ENCODE measurements around the gene MT1A. TPM values are rescaled to one million over a fixed set of nuclear protein-coding genes. Genes with fewer than 3 reads are reported as not detected.

MT1A gene
- total and polyA plus RNA-seq, 2 of the 8 experiments (the other 6 are each of a cell fraction or from before 2014, with no cell fraction given) = not detected

DNA sequence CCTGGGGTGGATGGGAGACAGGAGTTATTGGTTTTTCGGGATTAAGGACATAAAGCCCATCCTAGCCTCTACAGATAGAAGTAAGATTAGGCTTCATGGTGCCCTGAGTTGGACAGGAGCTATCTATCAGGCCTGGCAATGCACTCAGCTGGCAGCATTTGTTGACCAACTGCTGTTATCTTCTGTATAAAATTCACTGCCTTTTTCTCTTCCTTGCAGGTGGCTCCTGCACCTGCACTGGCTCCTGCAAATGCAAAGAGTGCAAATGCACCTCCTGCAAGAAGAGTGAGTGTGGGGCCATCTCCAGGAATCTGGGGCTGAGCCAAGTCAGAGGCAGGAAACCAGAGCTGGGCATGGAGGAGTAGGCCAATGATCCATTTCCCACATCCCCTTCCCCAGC is 579 bp downstream of the MT1A start:
- peak overlapping the region in 1 of 2 experiments; percentile 73; a peak in 1 of 4 replicates for H3K4me2 ChIP-seq (ENCODE audit: insufficient read depth in 1 of 2, low read depth in 2 of 2, low read length in 2 of 2)
- no peak overlapping the region for H3K4me3 ChIP-seq (ENCODE audit: extremely low read depth in 1 of 4, insufficient read depth in 2 of 4, low read depth in 3 of 4, low read length in 4 of 4)
- DNase-seq (ENCODE audit: low read depth in 1 of 2, low spot score in 2 of 2) (no peak), FAIRE-seq (no peak)
- H2BK15ac ChIP-seq (ENCODE audit: low read length) = no peak overlapping the region
- H2BK5ac ChIP-seq (ENCODE audit: low read depth, low read length) = no peak overlapping the region
- ChIA-PET POLR2A (ENCODE audit: partially characterized antibody) (interaction anchor here (1.0 to 6.3 kb wide), 8 partner anchors 10 to 46 kb away, joined by 3 to 30 read pairs (median 3); partner anchors contain the start of genes MT1E and MT1F), CTCF (ENCODE audit: partially characterized antibody) (interaction anchor here (0.8 to 3.6 kb wide), 10 partner anchors 8 to 62 kb away, joined by 3 to 14 read pairs (median 4); partner anchors contain the start of genes MT1E, MT1G and MT1H)
- peaks cover 8 to 34% of the 10 kb centered on the region in 2 experiments for H4K20me1 ChIP-seq (replicated peaks in 1 of 2; ENCODE audit: control insufficient read depth in 1 of 2, insufficient read depth in 2 of 2, low read length in 2 of 2)
- TF ChIP-seq, protein P1, sequence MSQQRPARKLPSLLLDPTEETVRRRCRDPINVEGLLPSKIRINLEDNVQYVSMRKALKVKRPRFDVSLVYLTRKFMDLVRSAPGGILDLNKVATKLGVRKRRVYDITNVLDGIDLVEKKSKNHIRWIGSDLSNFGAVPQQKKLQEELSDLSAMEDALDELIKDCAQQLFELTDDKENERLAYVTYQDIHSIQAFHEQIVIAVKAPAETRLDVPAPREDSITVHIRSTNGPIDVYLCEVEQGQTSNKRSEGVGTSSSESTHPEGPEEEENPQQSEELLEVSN (IDR thresholded peaks at IDR 0.05) = no peak
- no peak for TF ChIP-seq TEAD4 (IDR thresholded peaks at IDR 0.05; ENCODE audit: low read depth, low read length)
- no peak for TF ChIP-seq JUN (IDR thresholded peaks at IDR 0.05; ENCODE audit: low read depth, low read length)
- no peak overlapping the region for H3K18ac ChIP-seq (ENCODE audit: extremely low read depth, low read length)
- H3K27ac ChIP-seq (ENCODE audit: low read depth, low read length) = no peak overlapping the region
- H2BK12ac ChIP-seq (ENCODE audit: low read depth, low read length) = no peak overlapping the region
- H3K23ac ChIP-seq (ENCODE audit: insufficient read length) = no peak overlapping the region
- no peaks in the 10 kb centered on the region; a peak in 1 of 8 replicates for H3K36me3 ChIP-seq (ENCODE audit: control insufficient read depth in 2 of 4, insufficient read depth in 4 of 4, low read length in 3 of 4)
- 45% methylated on average over 1 of the region's 1 CpG; no CpG with 5 or more reads in 1 of the 2 experiments for WGBS, 2 experiments (ENCODE audit: extremely low coverage in 1 of 2, insufficient coverage in 1 of 2, insufficient read length in 1 of 2, insufficient replicate concordance in 2 of 2, low coverage in 1 of 2, low lambda C conversion rate in 2 of 2, missing lambda C conversion rate in 1 of 2)
- peaks cover 9% of the 10 kb centered on the region for H3K23me2 ChIP-seq (ENCODE audit: low read depth, low read length)
- H3K79me2 ChIP-seq (ENCODE audit: control insufficient read depth in 1 of 2, insufficient read depth in 2 of 2, low read length in 2 of 2) = no peaks in the 10 kb centered on the region
- no peak overlapping the region for H2AK5ac ChIP-seq (ENCODE audit: low read depth, low read length)
- H3K14ac ChIP-seq (ENCODE audit: insufficient read length) = no peak overlapping the region
- peaks cover 90 to 100% (median 99%) of the 10 kb centered on the region in 4 experiments for H3K27me3 ChIP-seq (replicated peaks in 1 of 4; ENCODE audit: control insufficient read depth in 3 of 4, extremely low read depth in 1 of 4, insufficient read depth in 3 of 4, low read length in 3 of 4)
- H3K9ac ChIP-seq (replicated peaks in 1 of 4; ENCODE audit: extremely low read depth in 1 of 4, low read depth in 3 of 4, low read length in 3 of 4) = no peak overlapping the region
- H3K4me1 ChIP-seq (replicated peaks in 1 of 4; ENCODE audit: control insufficient read depth in 3 of 4, insufficient read depth in 4 of 4, low read length in 3 of 4) = peaks cover 3 to 24% (median 9%) of the 10 kb centered on the region in 4 experiments
- H2BK20ac ChIP-seq (ENCODE audit: low read length) = no peak overlapping the region
- no peak overlapping the region for H4K5ac ChIP-seq (ENCODE audit: insufficient read length, low read depth, low read length)
- H2BK120ac ChIP-seq (replicated peaks; ENCODE audit: low read depth, low read length) = no peak overlapping the region
- no peak overlapping the region for H3K56ac ChIP-seq (replicated peaks; ENCODE audit: insufficient read length, low read depth, low read length)
- no peak overlapping the region for H4K91ac ChIP-seq (replicated peaks; ENCODE audit: insufficient read length, low read length)
- no peak overlapping the region for H4K8ac ChIP-seq (ENCODE audit: extremely low read depth, insufficient read depth, low read length)
- H2AFZ ChIP-seq (ENCODE audit: low read length) = no peak overlapping the region
- H3K79me1 ChIP-seq (ENCODE audit: low read depth, low read length) = no peaks in the 10 kb centered on the region
- H3K9me3 ChIP-seq (ENCODE audit: insufficient read depth in 2 of 2, low read depth in 1 of 2, low read length in 1 of 2) = no peaks in the 10 kb centered on the region
- no peak overlapping the region for H3K4ac ChIP-seq (replicated peaks; ENCODE audit: insufficient read length, low read depth, low read length)

Data from H1 (cell line).